Colonic mucosa (tissue), 4 donors: ENCODE measurements around the gene CALCOCO2. TPM values are rescaled to one million over a fixed set of nuclear protein-coding genes. Genes with fewer than 3 reads are reported as not detected.
A peak's percentile ranks its signal among the peaks of the same experiment; 100 is the strongest.

ENCODE experiments used
- DNase-seq: peaks from one replicate; pipeline ENCODE4 v3.0.0-alpha.2; 2020
- H3K27ac ChIP-seq: fragments of 200-600 bp; one replicate; pipeline ENCODE4 v1.8.0; 2021
- H3K27me3 ChIP-seq: fragments of 200-600 bp; one replicate; pipeline ENCODE4 v1.8.0; 2021
- H3K36me3 ChIP-seq: fragments of 200-600 bp; one replicate; pipeline ENCODE4 v1.8.0; 2021
- H3K4me1 ChIP-seq: fragments of 200-600 bp; one replicate; pipeline ENCODE4 v1.8.0; 2021; ENCODE audit warnings: mild to moderate bottlenecking
- H3K4me3 ChIP-seq: fragments of 200-600 bp; one replicate; pipeline ENCODE4 v1.8.0; 2021
- H3K9ac ChIP-seq, 2 donors: one replicate each; pipeline ENCODE4 v1.7.0; 2013; ENCODE audit warnings: control low read depth in 2 of 2, low read depth in 2 of 2, low read length in 2 of 2
- H3K9me3 ChIP-seq: fragments of 200-600 bp; one replicate; pipeline ENCODE4 v1.8.0; 2021
- intact Hi-C: fragments of 100-400 bp; cut with DNase I; formaldehyde crosslinking; loops from one replicate; pipeline ENCODE4 v1.14.1; 2022
- total RNA-seq, 2 donors: library from RNA; stranded (reverse); fragmentation: NEBNext Ultra II Directional in 1 of 2; extraction: Animal tissue kit (Norgen Biotek cat#: 25700) in 1 of 2; gene quantifications; one replicate each; pipeline ENCODE4 v1.2.1, GENCODE V29; 2021
- TF ChIP-seq, protein P1 (sequence below): fragments of 200-600 bp; IDR thresholded peaks from one replicate; pipeline ENCODE4 v1.8.0; 2022; ENCODE audit warnings: antibody characterized with exemption, mild to moderate bottlenecking
- donor health status: healthy.
- donor health status: DM: no; HTN: no; CAD: no.
- donor health status: DM: no; HTN: no; CAD: no.

CALCOCO2 gene
- total RNA-seq, 2 donors from 2014 or later: 187 to 232 TPM

DNA sequence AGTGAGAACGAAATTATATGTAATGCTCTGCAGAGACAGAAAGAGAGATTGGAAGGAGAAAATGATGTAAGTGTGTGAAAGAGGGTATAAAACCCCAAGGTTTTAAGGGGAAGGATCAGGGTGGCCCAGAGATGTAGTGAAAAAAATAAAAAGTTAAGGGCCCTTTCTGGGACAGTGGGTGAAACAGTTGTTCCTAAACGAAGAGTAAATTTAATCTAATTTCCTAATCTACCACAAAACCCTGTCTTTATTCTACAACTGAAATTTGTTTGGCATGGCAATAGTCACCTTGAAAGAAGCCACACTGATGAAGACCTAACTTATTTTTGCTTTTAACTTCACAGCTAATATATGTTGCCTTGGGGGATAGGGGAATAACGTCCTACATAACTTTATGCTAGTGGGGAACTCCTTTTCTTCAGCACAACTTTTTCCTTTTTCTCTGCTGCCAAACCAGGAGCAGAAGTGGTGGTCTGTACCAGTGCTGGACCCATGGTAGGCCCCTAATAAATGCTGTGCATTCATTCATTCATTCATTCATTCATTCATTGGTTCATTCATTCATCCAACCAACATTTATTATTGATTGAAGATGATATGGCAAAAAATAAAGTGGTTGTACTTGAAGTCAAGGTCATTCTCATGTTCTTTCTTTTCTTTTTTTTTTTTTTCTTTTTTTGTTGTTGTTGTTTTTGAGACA, 25.4 kb downstream of the CALCOCO2 start:
- intact Hi-C loops: no loop called here
- no peaks in the 10 kb centered on the region for H3K9me3 ChIP-seq
- no peaks in the 10 kb centered on the region for H3K27me3 ChIP-seq
- H3K4me3 ChIP-seq: no peak overlapping the region
- H3K36me3 ChIP-seq: peaks cover 5% of the 10 kb centered on the region
- no peaks in the 10 kb centered on the region for H3K4me1 ChIP-seq
- no peak for DNase-seq
- no peak overlapping the region for H3K9ac ChIP-seq
- TF ChIP-seq, protein P1, sequence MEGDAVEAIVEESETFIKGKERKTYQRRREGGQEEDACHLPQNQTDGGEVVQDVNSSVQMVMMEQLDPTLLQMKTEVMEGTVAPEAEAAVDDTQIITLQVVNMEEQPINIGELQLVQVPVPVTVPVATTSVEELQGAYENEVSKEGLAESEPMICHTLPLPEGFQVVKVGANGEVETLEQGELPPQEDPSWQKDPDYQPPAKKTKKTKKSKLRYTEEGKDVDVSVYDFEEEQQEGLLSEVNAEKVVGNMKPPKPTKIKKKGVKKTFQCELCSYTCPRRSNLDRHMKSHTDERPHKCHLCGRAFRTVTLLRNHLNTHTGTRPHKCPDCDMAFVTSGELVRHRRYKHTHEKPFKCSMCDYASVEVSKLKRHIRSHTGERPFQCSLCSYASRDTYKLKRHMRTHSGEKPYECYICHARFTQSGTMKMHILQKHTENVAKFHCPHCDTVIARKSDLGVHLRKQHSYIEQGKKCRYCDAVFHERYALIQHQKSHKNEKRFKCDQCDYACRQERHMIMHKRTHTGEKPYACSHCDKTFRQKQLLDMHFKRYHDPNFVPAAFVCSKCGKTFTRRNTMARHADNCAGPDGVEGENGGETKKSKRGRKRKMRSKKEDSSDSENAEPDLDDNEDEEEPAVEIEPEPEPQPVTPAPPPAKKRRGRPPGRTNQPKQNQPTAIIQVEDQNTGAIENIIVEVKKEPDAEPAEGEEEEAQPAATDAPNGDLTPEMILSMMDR: no peak
- H3K27ac ChIP-seq: no peak overlapping the region

- intact Hi-C loops: no loop called here
- no peak overlapping the region for H3K9ac ChIP-seq
- no peak overlapping the region for H3K4me3 ChIP-seq
- H3K9me3 ChIP-seq: no peaks in the 10 kb centered on the region
- TF ChIP-seq, protein P1: no peak
- no peak for DNase-seq
- no peaks in the 10 kb centered on the region for H3K27me3 ChIP-seq
- no peak overlapping the region for H3K27ac ChIP-seq
- H3K4me1 ChIP-seq: no peaks in the 10 kb centered on the region
- peaks cover 9% of the 10 kb centered on the region for H3K36me3 ChIP-seq
Observed at GRCh38 chr17:48860034-48860433, 29.2 kb downstream of the CALCOCO2 start.

GRCh38 chr17:48860456-48860855, 29.6 kb downstream of the CALCOCO2 start:
- Histone ChIP-seq H3K9me3 (no peaks in the 10 kb centered on the region), H3K27me3 (no peaks in the 10 kb centered on the region), H3K4me1 (no peaks in the 10 kb centered on the region), H3K9ac (no peak overlapping the region), H3K4me3 (no peak overlapping the region), H3K27ac (no peak overlapping the region), H3K36me3 (peaks cover 9% of the 10 kb centered on the region)
- DNase-seq: no peak
- intact Hi-C loops: no loop called here
- TF ChIP-seq, protein P1: no peak

DNA sequence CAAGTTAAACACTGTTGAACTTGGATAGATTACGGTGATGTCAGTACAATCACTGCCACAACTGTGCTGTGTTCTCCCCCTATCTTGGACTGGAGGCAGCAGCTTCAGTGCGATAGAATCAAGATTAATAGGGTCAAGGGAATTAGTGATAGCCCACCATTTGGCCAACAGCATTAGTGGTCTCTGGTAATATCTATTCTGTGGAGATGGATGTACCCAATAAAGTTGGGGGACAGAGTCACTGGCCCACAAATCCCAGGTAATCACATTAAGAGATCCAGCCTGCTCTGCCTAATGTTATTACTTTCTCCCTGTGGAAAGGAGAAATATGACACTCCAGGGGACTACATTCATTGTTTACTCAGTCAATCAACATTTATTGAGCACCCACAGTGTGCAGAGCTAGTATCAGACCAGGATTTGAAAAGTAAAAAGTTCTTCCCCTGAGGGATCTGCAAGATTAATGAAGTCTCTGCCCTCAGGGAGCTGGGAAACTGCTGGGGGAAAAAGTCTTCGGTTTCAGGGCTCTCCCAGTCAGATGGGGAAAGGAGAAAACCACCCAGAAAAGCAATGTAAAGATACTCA, 38.2 kb downstream of the CALCOCO2 start:
- Histone ChIP-seq H3K27me3 (no peaks in the 10 kb centered on the region), H3K27ac (peak overlapping the region; percentile 88), H3K4me1 (peaks cover 25% of the 10 kb centered on the region), H3K4me3 (no peak overlapping the region), H3K36me3 (no peaks in the 10 kb centered on the region), H3K9me3 (no peaks in the 10 kb centered on the region), H3K9ac (peak overlapping the region; percentile 26 to 27)
- TF ChIP-seq, protein P1: no peak
- intact Hi-C loops: no loop called here
- no peak for DNase-seq

- intact Hi-C loops: loop anchor here (5.0 kb wide), 1 partner anchor 58 kb away; no protein-coding TSS in a partner anchor
- peak; percentile 59 for DNase-seq
Observed at GRCh38 chr17:48869821-48870318, 39.0 kb downstream of the CALCOCO2 start.

More at GRCh38 chr17:48869821-48870318, 39.0 kb downstream of the CALCOCO2 start:
- no peaks in the 10 kb centered on the region for H3K27me3 ChIP-seq
- TF ChIP-seq, protein P1: no peak
- peaks cover 25% of the 10 kb centered on the region for H3K4me1 ChIP-seq
- H3K27ac ChIP-seq: peak overlapping the region; percentile 88
- H3K36me3 ChIP-seq: no peaks in the 10 kb centered on the region
- H3K9ac ChIP-seq: peak overlapping the region in 1 of 2 donors; percentile 46
- no peaks in the 10 kb centered on the region for H3K9me3 ChIP-seq
- no peak overlapping the region for H3K4me3 ChIP-seq
